GM18498 (cell line): ENCODE results near the gene COG5.
"Not testable (repeated sequence)": the region's sequence is repeated elsewhere in the genome, so short reads cannot be mapped to it uniquely, and the experiment has no call there.

Experiments
- ATAC-seq: cut with Tn5 transposase; IDR thresholded peaks from one replicate; pipeline ENCODE4 v1.9.1; 2021; ENCODE audit warnings: mild to moderate bottlenecking, moderate library complexity; ENCODE audit not compliant: unreplicated experiment

COG5 gene

DNA sequence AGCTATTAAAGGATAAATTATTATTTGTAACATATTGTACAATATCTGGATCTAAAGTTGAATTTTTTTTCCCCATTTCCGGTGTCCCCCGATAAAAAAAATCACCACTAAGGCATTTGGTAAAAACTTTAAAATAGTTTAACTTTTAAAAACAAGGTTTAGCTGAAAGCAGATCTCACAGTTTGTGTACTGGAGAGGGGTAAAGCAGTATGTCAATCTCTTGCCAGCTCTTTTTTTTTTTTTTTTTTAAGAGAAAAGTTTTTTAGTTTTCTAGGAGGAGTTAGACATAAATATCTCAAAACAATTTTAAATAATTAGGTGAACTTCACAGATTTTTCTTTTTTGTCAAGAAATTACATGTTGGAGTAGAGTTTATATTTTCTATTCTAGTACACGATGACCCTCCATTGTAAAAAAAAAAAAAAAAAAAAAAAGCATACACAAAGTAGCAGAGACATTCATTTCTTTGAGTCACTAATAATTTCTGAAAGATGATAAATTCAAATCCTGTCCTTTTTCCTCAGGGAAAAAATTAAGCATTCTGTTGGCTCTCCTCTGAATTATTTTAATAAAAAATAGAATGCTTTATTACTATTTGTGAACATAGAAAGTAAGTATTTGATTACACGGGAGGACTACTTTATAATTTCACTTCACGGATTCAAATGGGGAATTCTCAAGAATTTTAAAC, 396.8 kb downstream of the COG5 start:
- ATAC-seq, result no peak

GRCh38 chr7:107165341-107165740, 398.4 kb downstream of the COG5 start:
- no peak for ATAC-seq

- ATAC-seq, result no peak
Observed at GRCh38 chr7:107164092-107164491, 399.6 kb downstream of the COG5 start.

GRCh38 chr7:107162475-107162874, 401.2 kb downstream of the COG5 start:
- no peak for ATAC-seq

GRCh38 chr7:107161415-107161814, 402.3 kb downstream of the COG5 start:
- ATAC-seq, result no peak

DNA sequence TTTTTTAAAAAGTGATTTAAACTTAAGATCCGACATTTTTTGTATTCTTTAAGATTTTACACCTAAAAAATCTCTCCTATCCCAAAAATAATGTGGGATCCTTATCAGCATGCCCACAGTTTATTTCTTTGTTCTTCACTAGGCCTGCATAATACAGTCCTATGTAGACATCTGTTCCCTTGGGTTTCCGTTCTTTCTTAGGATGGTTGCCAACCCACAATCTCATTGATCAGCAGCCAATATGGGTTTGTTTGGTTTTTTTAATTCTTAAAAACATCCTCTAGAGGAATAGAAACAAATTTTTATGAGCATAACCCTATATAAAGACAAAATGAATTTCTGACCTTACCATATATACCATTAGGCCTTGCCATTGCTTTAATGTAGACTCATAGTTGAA, 403.3 kb downstream of the COG5 start:
- no peak for ATAC-seq

DNA sequence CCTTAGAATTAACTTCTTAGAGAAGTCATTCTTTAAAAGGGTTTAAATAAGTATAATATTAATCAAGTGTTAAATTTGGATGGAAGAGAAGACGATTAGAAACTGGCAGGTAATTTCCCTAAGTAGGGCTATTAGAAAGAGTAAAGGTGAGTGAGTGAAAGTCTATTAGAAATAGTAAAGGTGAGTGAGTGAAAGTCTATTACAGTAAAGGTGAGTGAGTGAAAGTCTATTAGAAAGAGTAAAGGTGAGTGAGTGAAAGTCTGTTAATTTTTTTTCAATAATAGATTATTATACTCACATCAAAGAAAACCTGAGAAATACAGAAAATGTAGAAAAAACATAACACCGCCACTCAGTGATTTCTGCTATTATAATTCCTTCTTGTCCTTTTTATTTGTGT, 405.7 kb downstream of the COG5 start:
- ATAC-seq, result no peak

DNA sequence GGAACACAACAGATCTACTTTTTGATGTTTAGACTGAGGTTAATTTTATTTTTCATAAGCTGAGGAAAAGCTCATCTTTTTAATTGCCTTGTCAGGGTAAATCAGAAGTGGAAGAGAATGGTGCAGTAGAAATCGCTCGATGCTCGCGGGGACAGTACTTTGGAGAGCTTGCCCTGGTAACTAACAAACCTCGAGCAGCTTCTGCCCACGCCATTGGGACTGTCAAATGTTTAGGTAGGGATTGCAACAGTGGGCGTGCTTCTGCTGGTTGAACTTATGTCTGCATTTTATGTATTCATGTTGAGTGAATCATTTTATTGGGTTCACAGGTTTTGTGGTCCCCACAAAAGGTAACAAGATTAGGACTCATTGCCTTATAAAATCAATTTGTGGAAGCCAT, 406.6 kb downstream of the COG5 start:
- ATAC-seq, result no peak

- ATAC-seq, result not testable (repeated sequence)
Observed at GRCh38 chr7:107155726-107156125, 408.0 kb downstream of the COG5 start.

DNA sequence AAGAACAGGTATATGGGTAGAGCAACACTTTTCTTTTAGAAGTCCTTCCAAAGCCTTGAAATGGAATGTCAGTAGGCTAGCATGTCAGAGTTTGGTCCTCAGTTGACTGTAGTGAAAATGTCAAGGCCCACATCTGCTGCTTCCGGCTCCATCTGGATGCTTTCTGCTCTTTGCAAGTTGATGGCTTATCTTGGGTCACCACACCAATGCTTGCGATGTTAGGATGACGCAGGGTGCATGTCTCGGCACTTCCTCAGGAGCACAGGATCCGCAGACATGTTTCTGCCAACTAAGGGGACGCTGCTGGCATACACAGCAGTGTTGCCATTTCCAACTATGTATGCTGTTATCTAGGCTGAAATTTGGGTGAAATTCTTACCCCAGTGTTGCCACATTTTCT, 408.9 kb downstream of the COG5 start:
- no peak for ATAC-seq

GRCh38 chr7:107152011-107152410, 411.7 kb downstream of the COG5 start:
- ATAC-seq, result no peak
